HG03045 (cell line): ENCODE data around the gene SPI1.
"Not testable (repeated sequence)": the region's sequence is repeated elsewhere in the genome, so short reads cannot be mapped to it uniquely, and the experiment has no call there.

ENCODE experiments used
- ATAC-seq: cut with Tn5 transposase; IDR thresholded peaks from one replicate; pipeline ENCODE4 v1.9.1; 2021; ENCODE audit warnings: mild to moderate bottlenecking, moderate library complexity; ENCODE audit not compliant: unreplicated experiment

The SPI1 gene

DNA sequence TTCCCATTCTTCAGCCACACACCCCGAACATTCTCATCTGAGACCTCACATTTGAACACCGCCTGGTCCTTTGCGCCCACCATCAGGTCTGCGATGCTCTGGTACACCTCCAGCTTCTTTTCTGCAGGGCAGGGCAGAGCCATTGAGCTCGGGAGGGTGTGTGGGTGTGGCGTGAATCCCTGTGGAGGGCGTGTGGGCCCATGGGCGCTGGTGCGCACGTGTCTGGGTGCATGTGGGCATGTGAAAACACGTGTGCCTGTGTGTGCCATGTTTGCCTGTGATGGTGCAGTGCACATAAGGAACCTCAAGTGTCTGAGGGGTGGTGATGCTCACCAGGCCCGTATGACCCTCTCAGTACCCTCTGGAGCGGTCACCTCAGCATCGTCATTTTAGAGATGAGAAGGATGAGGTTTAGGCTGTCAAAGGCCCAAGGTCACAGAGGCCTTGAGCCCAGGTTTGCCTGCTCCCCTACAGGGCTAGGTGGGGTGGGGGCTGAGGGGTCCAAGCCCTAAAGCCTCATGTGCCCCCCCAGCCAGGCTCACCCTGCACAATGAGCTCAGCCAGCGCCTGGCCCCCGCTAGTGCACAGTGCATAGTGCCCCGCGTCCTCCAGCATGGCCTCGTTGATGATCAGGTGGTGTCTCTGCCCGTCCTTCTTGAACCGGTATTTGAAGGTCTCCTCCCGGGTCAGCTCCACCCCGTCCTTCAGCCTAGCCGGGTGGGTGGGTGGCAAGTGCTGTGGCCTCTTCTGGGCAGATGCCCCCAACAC lies 36.1 kb downstream of the SPI1 start:
- ATAC-seq, result no peak

DNA sequence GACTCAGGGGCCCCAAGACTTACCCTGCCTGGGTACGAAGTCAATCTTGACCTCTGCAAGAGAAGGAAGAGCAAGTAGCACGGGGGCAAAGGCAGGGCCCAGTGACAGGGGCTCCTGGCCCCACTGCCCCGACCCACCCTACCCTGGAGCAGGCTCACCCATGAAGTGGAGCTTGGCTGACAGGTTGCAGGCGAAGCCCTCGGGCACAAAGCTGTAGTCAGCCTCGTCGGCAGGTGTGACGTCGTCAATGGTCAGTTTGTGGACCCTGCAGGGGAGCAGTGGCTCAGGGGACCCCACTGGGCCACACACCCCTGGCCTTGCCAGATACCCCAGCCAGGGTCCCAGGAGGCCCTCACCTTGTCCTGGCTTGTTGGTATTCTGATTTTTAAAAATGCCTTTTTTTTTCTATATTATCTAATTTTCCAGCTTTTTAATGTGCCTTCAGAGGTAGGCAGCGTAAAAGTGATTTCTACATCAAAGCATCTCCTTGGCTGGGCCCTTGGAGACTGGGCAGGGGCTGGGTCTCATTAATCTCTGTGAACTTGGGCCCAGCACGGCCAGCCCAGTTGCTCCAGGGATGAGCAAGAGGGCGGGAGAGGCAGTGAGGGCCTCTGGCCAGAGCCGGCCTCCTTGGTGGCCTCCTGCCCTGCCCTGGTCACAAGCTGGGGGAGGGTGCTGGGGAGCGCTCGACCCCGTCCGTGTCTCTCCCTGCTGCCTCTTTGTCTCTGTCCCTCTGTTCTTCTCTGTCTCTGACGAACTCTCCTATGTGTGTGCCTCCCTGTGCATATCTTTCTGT lies 37.2 kb downstream of the SPI1 start:
- ATAC-seq, result no peak

- no peak for ATAC-seq
Measured at GRCh38 chr11:47340010-47340409, 38.3 kb downstream of the SPI1 start.

- no peak for ATAC-seq
Measured at GRCh38 chr11:47338396-47339241, 39.7 kb downstream of the SPI1 start.

DNA sequence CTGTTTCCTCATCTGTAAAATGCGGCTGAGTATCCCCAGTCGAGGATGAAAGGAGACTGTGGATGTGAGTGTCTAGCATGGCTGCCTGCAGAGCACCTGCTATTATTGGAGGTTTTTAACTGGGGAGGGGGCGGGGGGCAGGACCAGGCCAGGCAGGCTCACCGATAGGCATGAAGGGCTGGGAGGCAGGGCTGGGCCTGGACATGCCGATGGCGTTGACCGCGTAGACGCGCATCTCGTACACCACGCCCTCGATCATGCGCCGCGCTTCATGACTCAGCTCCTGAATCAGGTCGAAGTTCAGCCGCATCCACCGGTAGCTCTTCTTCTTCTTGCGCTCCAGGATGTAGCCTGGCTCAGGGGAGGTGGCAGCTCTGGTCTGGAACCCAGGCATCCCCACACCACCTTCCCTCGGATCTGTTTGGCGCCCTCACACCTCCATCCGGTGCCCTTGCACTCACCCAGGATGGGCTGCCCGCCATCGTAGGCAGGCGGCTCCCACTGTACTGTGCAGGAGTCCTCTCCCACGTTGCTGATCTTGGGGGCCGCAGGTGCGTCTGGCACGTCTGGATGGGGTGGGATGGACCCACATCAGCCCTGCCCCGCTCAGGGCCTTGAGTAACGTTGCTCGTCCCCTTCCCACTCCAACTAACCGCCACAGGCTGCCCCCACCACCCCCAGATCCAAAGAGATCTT lies 41.0 kb downstream of the SPI1 start:
- no peak for ATAC-seq

DNA sequence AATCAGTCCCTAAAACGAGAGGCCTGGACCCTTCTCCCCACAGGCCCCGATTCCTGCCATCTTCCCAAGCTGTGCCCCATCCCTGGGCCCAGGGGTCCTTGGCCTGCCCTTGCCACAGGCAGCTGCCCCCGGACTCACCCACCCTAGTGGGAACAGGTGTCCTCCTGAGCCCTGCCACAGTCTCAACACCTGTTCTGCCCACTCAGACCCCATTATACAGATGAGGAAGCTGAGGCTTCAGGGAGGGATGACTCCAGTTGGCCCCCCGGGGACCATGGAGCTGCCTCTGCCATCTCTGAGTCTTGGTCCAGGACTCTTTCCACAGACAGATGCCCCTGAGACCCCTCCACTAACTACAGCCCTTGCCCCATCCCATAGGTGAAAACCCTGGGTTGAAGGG lies 41.8 kb downstream of the SPI1 start:
- ATAC-seq, result no peak

DNA sequence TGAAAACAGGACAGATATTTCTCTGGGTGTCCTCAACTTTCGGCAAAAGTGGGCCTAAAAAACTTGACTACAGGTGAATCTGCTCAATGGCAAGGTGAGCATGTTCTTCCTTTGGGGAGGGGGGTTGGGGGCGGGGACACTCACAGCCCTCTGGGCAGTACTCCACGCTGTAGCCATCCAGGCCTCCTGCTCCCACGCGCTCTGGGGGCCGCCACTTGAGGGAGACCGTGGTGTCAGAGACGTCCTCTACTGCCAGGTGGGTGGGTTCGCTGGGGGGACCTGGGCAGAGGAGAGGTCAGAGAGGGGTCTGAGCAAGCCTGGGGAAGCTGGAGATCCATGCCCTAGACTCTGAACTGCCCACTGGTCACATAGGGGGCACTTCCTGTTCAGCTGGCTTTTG lies 42.6 kb downstream of the SPI1 start:
- no peak for ATAC-seq

DNA sequence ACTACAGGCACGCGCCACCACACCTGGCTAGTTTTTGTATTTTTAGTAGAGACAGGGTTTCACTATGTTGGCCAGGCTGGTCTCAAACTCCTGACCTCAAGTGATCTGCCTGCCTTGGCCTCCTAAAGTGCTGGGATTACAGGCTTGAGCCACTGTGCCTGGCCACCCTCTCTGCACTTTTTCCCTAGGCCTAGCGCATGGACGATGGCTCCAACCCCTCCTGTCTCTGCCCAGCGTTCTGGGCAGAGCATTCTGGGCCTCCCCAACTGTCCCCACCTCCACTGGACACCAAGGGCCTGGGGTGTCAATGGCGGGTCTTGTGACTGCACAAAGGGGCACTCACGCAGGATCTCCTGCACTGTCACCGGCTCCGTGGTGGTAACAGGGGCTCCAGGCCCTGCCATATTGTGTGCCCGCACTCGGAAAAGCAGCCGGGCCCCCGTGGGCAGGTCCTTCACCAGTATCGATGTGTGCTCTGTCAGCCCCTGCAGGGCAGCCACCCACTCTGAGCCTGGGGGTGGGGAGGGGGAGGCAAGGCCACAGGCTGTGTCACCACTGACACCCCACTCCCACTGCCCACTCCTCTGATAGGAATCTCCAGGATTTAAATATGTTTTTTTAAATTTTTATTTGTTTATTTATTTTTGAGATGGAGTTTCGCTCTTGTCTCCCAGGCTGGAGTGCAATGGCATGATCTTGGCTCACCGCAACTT lies 43.5 kb downstream of the SPI1 start:
- not testable (repeated sequence) for ATAC-seq

GRCh38 chr11:47333886-47334443 lies 44.4 kb downstream of the SPI1 start:
- no peak for ATAC-seq

GRCh38 chr11:47333526-47333845 lies 44.9 kb downstream of the SPI1 start:
- ATAC-seq, result no peak

GRCh38 chr11:47332791-47333525 lies 45.4 kb downstream of the SPI1 start:
- ATAC-seq, result no peak

- no peak for ATAC-seq
Measured at GRCh38 chr11:47332303-47332711, 46.0 kb downstream of the SPI1 start.

DNA sequence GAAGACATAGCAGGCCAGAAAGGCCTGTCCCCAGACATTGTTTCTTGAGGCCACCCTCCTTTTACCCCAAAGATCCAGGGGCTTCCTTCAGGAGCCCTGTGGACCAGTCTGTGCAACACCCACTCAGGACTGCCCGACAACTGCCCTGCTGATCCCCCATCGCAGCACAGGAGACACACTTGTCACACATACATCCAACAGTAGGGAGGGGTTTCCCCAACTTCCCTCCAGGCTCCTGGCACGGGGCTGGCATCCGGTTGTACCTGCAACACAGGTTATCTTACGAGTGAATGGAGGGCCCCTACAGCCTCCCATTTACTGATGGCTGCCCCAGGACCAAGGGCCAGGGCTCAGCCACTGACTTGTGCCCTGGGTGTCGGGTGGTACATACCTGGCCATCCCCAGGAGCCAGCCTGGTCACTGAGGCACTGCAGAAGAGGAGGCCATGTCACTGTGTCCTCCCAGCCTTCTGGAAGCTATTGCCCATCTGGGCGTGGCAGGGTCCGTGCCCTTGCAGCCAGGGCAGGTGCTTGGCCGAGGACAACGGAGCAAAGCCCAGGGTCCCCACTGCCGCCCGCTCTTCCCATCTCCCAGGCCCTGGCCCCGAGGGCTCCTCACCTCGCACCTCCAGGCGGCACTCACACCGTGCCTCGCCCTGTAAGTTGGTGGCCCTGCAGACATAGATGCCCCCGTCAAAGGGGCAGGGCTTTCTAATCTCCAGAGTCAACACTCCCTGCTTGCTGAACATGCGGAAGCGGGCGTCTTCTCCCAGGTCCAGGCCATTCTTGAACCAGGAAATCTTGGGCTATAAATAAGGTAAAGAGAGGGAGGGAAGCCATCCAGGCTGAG lies 46.7 kb downstream of the SPI1 start:
- ATAC-seq, result no peak

GRCh38 chr11:47329987-47330931 lies 48.1 kb downstream of the SPI1 start:
- ATAC-seq, result no peak

DNA sequence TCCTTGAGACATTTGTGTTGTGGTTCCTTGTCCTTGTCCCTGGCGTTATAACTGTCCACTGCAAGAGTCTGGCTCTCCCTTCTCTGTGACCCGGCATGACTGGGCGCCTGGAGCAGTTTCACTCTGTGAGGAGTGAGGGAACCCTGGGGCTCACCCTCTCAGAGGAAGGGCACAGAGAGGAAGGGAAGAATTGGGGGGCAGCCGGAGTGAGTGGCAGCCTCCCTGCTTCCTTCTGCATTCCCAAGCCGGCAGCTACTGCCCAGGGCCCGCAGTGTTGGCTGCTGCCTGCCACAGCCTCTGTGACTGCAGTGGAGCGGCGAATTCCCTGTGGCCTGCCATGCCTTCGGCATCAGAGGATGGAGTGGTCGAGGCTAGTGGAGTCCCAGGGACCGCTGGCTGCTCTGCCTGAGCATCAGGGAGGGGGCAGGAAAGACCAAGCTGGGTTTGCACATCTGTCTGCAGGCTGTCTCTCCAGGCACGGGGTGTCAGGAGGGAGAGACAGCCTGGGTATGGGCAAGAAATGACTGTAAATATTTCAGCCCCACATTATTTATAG lies 48.8 kb downstream of the SPI1 start:
- no peak for ATAC-seq

- ATAC-seq, result no peak
Measured at GRCh38 chr11:47328449-47329390, 49.6 kb downstream of the SPI1 start.
